OCI-LY3 (cell line): ENCODE results near the gene NKX6-1.

ENCODE experiments used
- EZH2phosphoT487 ChIP-seq: fragments of 200-600 bp; shearing (Covaris generic); IDR thresholded peaks from 2 replicates; pipeline ENCODE4 v1.6.1; 2018; ENCODE audit warnings: antibody characterized with exemption, mixed run types, low read depth
- TF ChIP-seq, protein P1 (sequence below): fragments of 200-600, 300-600 bp; sonication (generic); IDR thresholded peaks from 2 replicates; pipeline ENCODE4 v1.5.1; 2014; ENCODE audit warnings: antibody characterized with exemption, low read length, low read depth

DNA sequence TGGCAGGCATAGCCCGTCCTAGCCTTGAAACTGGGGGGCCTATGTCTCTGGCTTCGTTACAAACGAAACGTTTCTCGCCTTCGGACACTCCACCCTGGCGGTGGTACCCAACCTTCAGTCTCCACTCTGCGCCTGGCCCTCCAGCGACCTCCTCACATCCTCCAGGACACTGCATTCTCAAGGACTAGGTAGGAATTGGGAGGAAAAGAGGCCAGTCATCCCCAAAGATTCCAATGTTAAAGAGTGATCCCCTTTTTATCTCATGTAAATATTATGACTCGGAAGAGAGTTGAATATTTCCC is 2.1 kb upstream of the NKX6-1 start:
- TF ChIP-seq, protein P1, sequence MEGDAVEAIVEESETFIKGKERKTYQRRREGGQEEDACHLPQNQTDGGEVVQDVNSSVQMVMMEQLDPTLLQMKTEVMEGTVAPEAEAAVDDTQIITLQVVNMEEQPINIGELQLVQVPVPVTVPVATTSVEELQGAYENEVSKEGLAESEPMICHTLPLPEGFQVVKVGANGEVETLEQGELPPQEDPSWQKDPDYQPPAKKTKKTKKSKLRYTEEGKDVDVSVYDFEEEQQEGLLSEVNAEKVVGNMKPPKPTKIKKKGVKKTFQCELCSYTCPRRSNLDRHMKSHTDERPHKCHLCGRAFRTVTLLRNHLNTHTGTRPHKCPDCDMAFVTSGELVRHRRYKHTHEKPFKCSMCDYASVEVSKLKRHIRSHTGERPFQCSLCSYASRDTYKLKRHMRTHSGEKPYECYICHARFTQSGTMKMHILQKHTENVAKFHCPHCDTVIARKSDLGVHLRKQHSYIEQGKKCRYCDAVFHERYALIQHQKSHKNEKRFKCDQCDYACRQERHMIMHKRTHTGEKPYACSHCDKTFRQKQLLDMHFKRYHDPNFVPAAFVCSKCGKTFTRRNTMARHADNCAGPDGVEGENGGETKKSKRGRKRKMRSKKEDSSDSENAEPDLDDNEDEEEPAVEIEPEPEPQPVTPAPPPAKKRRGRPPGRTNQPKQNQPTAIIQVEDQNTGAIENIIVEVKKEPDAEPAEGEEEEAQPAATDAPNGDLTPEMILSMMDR: no peak
- no peak for TF ChIP-seq EZH2phosphoT487
